Muscle of arm (tissue), 14 donors: ENCODE measurements around the gene CDC25C. TPM values are rescaled to one million over a fixed set of nuclear protein-coding genes. Genes with fewer than 3 reads are reported as not detected.

Experiments used
- DNase-seq: peaks from one replicate; pipeline ENCODE4 v3.0.0-alpha.2; 2013
- long read RNA-seq, 11 donors: transcript quantifications; one replicate each; lab custom pipeline, GENCODE V29; 2026
- polyA plus RNA-seq, 12 donors: library from polyadenylated mRNA; unstranded; fragments of 120-200 nt; gene quantifications; one replicate each; pipeline ENCODE4 v1.2.1, GENCODE V29; 2013; ENCODE audit not compliant: insufficient read length in 12 of 12

CDC25C gene
- polyA plus RNA-seq, result 10 to 100 TPM in 1 of 12 donors, 1 to 10 TPM in 10, not detected in 1; 1.9 to 13.0 (median 4.2) TPM
- long read RNA-seq, donor 1, result 0 reads
- long read RNA-seq, donor 2, partial matches to known transcripts, result 0 of 1 reads
- long read RNA-seq, donor 2, other reads (novel, unspliced or antisense), result 0 of 1 reads
- long read RNA-seq, donor 3, result 0 reads
- long read RNA-seq, donor 4, partial matches to known transcripts, result 0 of 1 reads
- long read RNA-seq, donor 4, other reads (novel, unspliced or antisense), result 0 of 1 reads
- long read RNA-seq, donor 5, partial matches to known transcripts, result 9 of 11 reads
- long read RNA-seq, donor 5, other reads (novel, unspliced or antisense), result 0 of 11 reads
- long read RNA-seq, donor 6, partial matches to known transcripts, result 0 of 1 reads
- long read RNA-seq, donor 6, other reads (novel, unspliced or antisense), result 0 of 1 reads
- long read RNA-seq, donor 7, result 0 reads
- long read RNA-seq, donor 8, partial matches to known transcripts, result 96 of 96 reads
- long read RNA-seq, donor 8, other reads (novel, unspliced or antisense), result 0 of 96 reads
- long read RNA-seq, donor 9, result 0 reads
- long read RNA-seq, donor 10, result 0 reads
- long read RNA-seq, donor 11, partial matches to known transcripts, result 0 of 1 reads
- long read RNA-seq, donor 11, other reads (novel, unspliced or antisense), result 0 of 1 reads

DNA sequence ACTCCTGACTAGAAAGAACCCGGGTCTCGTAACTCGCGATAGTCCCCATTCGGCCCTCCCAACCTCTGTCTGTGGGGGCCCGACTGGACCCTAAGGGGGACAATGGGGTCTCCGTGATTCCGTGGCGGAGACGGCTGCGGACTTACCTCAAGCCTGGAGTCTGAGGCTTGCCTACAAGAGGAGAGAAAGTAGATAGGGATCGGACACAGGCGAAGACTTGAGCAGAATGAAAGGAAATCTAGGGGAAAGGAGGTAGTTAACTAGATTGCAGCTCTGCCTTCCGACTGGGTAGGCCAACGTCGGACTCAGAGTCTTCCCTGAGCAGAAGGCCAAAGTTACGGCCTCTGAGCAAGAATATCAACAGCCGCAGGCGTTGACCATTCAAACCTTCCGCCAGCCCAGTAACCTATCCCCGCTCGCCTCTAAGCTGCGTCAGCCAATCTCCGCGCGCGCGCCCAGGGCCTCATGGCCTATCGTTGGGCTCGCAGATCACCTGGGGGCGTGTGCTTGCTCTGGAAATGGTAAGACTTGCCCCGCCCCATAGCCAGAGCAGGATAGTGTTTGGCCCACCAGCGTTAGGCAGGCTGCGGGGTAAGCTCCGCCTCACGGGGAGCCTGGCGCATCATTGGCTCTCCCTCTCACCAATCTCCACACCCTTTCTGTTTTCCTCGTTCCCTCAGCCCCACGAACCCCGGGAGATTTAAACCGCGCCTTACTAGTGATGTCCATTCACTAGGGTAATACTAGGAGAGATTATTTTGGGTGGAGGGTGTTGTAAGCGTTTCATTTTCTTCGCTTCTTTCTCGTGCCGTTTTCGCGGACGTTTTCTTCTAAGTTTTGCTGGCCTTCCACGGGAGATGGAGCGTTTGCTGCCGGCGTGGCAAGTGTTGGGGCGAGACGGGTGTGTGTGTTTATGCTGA, at the start of gene CDC25C:
CDC25C (minus strand) TSS at position 356 of the 920 bp plus-strand sequence. CDS start 624 bp downstream, outside the sequence.
- peak; percentile 98 for DNase-seq

DNA sequence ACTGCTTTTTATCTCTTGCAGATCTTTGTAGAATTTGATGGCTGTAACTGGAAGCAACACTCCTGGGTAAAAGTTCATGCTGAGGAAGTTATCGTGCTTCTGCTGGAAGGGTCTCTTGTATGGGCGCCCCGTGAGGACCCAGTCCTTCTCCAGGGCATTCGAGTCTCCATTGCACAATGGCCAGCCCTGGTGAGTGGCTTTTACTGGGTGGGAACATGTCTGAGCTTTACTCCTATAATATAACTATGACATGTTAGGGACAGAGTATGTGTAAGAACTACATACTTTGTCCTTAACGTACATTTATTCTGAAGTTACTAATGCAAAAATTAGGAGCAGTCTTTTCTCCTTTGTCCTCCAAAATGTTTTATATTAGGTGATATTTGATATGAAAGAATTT, 41.0 kb upstream of the CDC25C start:
- DNase-seq, result no peak

DNA sequence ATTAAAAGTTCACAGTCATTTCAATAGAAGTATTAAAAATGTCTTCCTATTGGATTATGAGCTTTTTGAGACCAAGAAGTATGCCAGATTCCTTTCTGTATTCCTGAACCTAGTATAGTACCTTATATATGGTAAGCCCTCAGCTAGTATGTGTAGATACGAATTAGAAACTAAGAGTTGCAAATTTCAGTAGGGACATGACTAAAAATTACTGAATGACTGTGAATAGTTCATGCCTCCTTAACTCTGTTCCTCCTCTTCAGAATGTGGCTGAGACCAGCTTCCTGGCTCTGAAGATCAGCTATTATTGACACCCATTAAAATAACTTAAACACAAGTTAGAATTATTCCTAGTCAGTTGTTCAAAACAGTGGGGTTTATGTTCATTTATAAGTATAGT, 40.6 kb upstream of the CDC25C start:
- no peak for DNase-seq

DNA sequence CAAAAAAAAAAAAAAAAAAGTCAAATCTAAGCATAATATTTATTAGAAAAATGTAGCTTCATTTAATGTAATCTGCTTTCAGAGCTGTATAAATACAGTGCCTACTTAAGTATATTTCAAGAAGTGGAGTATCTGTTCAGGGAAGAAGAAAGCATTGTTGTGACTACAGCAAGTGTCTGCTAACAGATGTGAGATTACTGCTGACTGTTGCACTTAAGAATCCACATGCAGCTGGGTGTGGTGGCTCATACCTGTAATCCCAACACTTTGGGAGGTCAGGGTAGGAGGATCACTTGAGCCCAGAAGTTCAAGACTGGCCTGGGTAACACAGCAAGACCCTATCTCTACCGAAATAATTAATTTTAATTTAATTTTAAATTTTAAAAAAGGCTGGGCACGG, 39.9 kb upstream of the CDC25C start:
- DNase-seq, result no peak

DNA sequence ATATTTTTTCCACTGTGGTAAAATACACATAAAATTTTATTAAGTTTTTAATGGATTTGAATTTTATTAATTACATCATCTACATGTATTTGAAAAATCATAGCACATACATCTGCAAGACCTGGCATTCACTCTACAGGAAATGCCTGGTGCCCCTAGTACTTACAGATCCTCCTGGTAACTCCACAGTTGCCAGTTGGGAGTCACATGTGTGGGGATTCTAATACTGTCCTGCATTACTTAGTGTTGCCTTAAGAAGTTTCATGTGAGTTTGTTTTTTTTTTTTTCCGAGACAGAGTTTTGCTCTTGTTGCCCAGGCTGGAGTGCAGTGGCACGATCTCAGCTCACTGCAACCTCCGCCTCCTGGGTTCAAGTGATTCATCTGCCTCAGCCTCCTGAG, 38.9 kb upstream of the CDC25C start:
- DNase-seq, result no peak

DNA sequence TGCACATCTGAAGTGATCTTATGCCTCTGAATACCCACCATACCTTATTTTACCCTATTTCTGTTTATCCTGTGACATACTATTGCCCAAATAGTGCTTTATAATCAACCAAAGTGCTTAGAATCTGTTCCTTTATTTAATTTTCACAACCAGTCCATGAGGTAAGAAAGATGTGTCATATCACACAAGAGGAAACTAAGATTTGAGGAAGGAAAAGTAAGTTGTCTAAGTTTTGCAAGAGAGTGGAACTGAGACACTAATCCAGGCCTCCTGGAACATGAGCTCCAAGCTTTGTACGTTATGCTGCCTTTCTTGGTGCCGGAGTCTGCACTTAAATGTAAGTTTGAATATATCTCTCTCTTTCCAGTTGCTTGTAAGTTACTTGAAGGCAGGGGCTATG, 38.1 kb upstream of the CDC25C start:
- DNase-seq, result no peak

DNA sequence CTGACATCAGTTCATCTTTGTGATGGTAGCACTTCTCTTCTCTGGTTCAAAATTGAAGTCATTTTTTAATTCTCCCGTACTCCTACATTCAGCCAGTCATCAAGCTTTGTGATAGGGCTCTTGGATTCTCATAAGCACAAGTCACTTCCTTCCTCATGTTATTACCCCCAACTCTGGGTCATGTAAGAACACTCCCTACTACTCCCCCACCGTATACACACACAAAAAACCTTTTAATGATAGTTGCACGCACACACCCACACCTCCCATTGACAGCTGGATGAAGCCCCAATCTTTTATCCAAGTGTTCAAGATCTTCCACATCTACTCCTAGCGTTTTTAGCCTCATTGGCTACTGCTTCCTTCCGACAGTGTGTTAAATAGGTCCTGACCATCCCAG, 37.7 kb upstream of the CDC25C start:
- no peak for DNase-seq

DNA sequence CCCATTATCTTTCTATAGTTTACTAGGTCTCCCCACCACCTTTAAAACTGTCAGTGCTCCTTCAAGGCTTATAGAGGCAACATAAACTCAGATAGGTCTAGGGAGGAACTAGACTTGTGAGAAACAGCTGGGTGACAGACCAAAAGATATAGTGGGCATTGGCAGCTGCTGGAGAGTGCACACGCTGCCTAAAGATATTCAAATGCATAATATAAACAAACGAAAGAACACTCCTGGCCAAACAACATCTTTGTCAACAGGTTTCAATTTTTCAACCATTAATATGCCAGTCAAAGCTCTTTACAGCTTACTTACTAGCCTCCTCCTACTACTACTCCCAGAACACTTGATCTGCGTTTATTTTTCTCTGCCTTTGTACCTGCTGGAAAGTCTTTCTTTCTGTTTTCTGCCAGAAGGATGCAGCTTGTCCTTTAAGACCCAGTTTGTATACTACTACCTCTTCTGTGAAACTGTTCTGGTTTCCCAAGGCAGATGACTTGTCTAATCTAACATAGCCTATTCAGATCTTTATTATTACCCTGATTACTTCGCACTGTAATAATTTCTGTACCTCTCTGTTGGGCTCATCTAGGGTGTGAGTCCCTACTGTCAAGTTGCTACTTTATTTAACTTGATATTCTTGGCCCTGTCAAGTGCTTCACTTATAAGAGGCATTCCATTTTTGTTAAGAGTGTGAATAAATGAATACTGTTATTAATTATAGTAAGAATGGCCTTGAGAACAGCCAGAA, 35.2 kb upstream of the CDC25C start:
- DNase-seq, result no peak

DNA sequence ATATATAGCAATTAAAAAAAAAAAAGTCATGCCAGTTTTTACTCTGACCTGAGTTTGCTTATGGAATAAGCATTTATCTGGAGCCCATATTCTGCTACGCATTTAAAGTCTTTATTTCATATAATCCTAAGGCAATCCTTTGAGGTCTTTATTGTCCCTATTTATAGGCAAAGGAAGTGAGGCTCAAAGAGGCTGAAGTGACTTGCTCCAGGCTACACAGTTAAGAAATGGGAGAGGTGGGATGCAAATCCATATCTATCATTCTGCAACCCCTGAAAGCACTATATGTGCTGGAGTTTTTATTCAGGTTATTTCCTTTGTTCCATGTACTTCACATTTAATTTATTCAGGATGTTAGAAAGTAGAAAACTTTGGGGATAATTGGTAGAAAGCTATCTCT, 33.0 kb upstream of the CDC25C start:
- no peak for DNase-seq

DNA sequence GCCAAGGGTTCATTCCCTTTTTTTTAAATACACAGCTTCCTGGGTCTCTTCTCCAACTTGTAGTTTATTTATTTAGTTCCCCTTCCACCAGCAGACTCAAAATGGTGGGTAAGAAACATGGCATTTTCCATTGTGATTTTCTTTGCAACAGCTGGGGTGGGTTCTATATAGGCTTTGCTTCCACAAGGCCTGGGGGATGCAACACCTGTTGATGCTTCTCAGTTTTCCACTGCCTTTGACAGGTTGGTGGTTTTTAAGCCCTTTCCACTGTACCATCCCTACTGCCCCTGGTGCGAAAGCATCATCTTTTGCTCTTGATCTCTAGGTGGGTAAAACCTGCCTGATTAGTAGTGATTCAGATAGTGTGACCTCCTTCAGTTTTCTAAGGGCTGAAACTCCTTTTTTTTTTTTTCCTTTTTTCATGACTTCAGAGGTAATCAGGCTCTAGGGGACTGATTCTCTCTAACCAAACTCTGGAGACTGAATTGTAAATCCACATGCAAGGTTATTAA, 29.4 kb upstream of the CDC25C start:
- no peak for DNase-seq

DNA sequence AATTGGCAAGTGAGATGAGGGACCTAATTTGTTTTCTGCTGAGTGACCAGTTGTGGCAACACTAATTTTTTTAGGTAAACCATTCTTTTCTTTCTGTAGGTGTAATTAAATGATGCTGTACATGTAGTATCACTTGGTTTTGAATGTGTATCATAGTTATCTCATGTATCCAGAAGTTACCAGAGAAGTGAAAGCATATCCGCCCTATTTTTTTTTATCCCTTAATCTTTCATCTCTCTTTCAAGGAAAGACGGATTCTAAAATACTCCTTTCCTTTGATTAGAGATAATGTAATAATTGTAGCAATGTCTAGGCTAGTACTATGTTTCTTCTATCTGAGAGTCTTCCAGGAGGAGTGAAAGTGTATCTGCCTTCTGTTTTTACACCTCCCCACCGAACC, 28.0 kb upstream of the CDC25C start:
- no peak for DNase-seq

DNA sequence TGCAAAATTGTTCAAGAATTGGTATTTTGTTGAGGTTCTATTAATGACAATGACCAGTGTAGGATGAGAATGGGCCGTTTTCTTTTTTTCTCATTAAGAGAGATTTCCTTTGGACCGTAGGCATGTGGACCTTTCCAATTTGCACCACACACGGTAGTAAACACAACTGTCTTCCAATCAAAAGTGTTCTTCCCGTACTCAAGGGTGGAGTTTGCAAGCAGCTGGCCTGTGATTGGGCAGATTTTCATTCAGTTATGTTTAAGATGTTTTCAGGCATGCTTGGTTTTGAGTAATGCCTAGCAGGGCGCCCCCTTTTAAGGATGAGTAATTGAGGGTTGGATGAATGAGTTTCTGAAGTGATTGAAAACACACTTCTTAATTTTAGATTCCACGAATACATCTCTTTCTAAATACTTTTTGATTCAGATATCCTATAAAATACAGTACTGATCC, 23.3 kb upstream of the CDC25C start:
- DNase-seq, result no peak

DNA sequence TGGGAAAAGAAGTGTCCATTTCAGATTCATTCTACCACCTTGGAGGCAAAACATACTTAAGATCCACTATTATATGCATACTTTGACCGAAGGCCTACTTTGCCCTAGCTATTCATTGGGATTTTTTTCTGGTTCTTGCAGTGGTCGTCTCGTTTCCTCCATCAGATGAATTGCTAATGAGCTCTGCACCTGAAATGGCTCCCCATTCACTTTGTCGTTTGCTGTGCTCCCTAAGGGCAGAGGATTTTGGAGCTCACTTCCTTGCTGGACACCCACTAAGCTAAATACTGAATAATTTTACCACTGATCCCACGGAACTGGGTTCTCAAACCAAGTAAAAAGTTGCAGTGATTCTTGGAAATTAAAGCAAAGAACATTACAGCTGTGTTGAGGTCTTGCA, 22.8 kb upstream of the CDC25C start:
- no peak for DNase-seq

DNA sequence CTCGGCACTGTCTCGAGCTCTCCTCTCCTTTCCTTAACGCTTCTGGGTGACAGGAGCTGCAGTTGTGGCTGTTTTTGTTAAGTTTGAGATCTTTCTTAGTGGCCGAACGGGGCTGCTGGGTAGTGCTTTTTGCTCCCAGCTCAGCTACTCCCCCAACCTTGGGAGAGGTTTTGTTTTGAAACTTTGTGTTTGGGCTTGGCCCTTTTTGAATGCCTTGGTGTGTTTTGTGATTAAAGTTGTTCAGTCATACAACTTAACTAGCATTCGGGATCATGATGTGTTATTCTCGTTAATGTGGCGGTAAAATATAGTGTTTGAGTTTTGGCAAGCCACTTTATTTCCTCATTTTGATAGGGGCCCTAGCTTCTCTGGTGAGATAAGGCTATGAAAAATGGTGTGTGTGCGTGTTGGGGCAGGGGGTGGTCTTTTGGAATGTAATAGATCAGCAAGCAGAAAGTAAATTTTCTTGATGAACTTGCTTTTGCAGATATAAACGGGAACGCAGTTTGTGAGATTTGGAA, 22.0 kb upstream of the CDC25C start:
- peak; percentile 69 for DNase-seq

DNA sequence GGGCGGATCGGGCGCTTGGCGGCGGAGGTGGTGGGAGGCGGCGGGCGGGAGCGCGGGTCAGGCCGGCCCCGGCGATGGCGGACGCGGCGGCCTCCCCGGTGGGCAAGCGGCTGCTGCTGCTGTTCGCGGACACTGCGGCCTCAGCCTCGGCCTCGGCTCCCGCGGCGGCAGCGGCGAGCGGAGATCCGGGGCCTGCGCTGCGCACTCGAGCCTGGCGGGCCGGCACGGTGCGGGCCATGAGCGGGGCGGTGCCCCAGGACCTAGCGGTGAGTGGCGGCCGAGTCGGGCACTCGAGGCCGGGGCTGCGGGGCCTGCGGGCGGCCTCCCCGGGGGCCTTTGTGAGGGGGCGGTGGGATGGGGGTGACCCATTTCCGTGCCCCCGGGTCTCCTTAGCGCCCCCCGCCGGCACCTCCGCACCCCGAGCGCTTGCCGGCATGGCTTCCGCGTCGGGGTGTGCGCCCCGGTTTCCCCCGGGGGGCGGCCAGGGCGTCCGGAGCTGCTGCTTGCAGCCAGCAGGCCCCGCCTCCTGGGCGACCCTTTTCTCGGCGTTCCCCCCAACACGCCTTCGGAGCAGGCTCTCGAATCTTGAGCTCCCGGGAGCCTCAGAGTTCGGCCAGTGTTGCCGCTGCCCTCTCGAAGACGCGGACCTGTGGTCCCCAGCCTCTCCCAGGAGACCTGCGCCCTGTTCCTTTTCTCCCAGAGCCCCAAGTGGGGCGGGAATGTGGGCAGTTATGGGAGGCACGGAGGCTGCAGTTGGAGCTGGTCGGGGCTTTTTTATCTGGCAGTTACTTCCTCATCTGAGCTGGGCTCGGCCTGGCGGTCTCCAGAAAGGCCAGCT, 21.3 kb upstream of the CDC25C start:
- peak; percentile 66 for DNase-seq

DNA sequence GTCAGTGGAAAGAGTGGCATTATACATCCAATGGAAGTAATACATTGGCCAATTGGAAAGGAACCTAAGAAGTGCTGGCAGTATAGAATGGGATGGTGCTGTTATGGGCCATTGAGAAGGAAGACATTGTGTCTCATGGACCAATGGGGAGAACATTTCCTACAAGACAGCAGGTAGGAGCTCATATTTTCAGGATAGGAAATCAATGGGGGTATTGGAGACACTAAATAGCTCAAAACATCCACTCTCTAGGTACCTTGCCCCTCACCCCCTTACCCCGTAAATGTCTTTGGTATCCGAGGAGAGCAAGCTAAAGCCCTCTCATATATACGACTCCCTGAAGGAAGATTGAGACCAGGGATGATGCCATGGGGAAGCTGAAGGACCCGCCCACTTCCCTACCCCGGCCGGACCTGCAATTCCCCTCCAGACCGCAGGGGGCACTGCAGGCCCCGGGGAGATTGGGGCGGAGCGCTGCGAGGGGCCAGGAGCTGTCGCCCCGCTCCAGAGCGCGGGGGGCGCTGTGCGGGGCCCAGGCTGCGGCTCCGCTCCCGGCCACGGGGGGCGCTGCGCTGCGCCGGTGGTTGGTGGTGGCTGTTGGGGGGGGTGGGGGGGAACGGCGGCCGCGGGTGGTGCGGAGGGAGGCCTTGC, 20.6 kb upstream of the CDC25C start, which contains the start of gene KDM3B:
KDM3B (plus strand) TSS at position 615 of the 651 bp plus-strand sequence. CDS start 111 bp downstream, outside the sequence.
- peak; percentile 74 for DNase-seq

DNA sequence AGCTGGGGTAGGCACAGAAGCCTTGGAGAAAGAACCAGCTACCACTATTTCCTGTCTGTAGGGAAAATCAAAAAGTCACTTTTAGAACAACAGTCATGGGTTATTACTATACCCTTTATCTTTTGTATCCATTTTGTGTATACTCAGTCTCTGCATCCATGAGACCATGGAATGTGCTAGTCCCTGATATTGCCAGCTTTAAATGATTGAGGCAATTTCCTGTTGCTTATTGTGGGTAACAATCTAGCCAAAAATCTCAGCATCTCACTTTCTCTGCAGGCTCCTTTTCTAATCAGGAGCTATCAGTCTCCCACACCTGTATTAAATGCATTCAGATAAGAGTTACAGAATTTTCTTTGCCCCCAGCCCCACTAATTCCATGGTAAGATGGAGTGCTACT, 19.9 kb upstream of the CDC25C start:
- no peak for DNase-seq

DNA sequence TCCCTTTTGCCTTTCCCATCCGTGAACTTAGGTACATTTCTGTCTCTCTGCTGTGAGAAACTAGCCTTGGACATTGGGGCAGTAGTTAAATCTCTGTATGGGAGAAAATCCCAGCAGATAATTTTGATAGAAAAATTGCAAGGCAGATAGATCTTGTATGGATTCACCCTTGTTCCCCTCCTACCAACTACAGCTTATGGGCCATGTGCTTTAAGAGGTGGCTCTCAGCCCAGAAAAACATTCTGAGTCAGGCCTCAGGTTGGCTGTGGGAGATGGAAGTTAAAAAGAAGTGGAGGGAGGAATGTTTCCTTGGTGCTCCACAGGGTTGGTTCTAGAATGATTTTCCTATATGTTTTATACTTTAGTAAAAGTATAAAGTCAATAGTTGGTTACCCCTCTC, 19.5 kb upstream of the CDC25C start:
- no peak for DNase-seq

DNA sequence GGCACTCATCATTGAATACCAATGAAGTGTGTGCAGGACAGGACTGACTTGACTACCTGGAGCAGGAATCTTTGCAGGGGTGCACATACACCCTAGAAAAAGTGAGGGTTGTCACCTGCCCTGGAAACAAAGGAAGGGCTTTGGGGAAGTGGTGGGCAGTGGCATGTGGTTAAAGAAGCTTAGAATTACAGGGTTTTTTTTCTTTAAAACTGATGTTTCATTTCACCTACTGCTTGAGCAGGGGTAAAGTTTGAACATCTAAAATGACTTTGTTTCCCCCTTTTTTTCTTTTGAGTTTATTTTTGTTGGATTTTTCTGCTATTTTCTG, 18.9 kb upstream of the CDC25C start:
- no peak for DNase-seq
